Posterior vena cava (tissue), 2 donors: ENCODE measurements around the gene CAPN10. TPM values are rescaled to one million over a fixed set of nuclear protein-coding genes. Genes with fewer than 3 reads are reported as not detected.

Experiments used
- DNase-seq: peaks from one replicate; pipeline ENCODE4 v3.0.0-alpha.2; 2020; ENCODE audit warnings: low spot score
- intact Hi-C, 2 donors: fragments of 100-400 bp; cut with DNase I; formaldehyde crosslinking; loops; one replicate each; pipeline versions ENCODE4 v1.14.1 to v1.14.2; 2022 to 2023
- total RNA-seq, 2 donors: library from RNA; stranded (reverse); fragmentation: NEBNext Ultra II Directional; extraction: Animal tissue kit (Norgen Biotek cat#: 25700); gene quantifications; one replicate each; pipeline ENCODE4 v1.2.1, GENCODE V29; 2021
- donor health status: DM: yes; HTN: yes; CAD: no.
- donor health status: DM: yes; HTN: yes; CAD: no.

The CAPN10 gene
- total RNA-seq, 2 donors from 2014 or later = 18.6 to 22.6 TPM

DNA sequence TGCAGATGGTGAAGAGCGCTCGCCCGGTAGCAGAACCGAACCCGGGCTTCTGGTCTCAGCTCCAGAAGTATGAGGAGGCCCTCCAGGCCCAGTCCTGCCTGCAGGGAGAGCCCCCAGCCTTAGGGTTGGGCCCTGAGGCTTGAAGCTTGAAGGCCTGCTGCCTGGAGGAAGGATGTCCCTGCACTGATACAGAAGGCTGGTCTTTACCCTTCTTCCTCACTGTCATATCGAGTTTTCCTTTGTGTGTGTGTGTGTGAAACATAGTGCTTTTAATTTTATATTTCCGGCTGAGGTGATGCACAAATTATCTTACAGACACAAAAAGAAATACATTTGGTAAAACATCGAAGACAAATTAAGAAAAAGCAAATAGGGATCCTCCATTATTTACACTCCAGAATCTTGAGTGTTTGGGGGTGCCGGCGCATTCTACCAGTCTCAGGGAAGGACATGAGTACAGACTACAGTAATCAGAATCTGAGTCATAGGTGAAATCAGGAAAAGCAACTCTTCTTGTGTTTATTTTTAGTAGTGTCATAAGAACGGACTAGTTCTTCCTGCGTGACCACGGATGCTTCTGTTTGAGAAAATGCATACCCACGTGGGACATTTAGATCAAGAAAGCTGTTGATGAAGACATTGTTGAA lies 25.1 kb upstream of the CAPN10 start:
- peak; percentile 29 for DNase-seq
- intact Hi-C loops = loop anchor here in 1 of 2 donors (5.0 kb wide), 1 partner anchor 1849 kb away; no protein-coding TSS in a partner anchor

DNA sequence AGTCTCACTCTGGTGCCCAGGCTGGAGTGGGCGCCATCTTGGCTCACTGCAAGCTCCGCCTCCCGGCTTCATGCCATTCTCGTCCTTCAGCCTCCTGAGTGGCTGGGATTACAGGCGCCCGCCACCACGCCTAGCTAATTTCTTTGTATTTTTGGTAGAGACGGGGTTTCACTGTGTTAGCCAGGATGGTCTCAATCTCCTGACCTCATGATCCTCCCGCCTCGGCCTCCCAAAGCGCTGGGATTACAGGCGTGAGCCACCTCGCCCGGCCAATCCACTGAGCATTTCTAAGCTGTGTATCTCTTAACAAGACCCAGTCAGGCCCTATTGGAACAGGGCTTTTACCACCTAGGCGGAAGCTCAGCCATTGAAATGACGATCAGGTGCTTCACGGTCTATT lies 23.3 kb upstream of the CAPN10 start:
- peak; percentile 48 for DNase-seq
- intact Hi-C loops = loop anchor here in 1 of 2 donors (5.0 kb wide), 1 partner anchor 1851 kb away; no protein-coding TSS in a partner anchor

DNA sequence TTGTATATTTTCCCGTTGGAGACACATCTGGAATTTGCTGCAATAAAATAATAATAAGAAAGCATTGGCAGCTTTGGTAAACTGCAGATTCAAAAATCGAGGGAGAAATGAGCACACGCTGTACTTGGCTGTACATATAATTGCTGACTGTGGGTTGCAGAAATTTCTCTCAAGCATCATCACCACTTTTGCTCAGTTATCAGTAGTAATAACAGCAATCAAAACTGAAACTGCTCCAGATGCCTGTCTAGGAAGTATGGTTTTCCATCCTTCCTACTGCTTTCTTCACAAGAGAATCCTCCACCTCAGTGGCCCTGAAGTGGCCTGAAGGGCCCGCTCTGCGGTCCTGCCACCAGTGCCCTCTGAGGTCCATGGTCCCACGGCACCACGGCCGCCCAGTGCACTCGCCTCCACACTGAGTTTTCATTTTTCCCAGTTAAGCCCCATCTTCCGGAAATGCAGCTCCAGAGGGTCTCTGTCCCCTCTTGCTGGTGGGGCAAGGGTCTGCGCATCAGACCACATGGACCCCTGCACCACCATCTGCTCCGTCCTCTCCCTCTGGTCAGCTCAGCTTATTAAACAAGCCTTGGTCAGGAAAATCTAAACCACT lies 22.5 kb upstream of the CAPN10 start:
- DNase-seq = peak; percentile 64
- intact Hi-C loops = loop anchor here in 1 of 2 donors (5.0 kb wide), 1 partner anchor 1852 kb away; no protein-coding TSS in a partner anchor

- intact Hi-C loops = loop anchor here in 1 of 2 donors (5.0 kb wide), 1 partner anchor 1852 kb away; no protein-coding TSS in a partner anchor
- DNase-seq = peak; percentile 60
These were observed 21.8 kb upstream of the CAPN10 start for GRCh38 chr2:240564561-240565332.

- DNase-seq = peak; percentile 95
- intact Hi-C loops = no loop called here
These were observed 21.0 kb upstream of the CAPN10 start for GRCh38 chr2:240565333-240566202.

DNA sequence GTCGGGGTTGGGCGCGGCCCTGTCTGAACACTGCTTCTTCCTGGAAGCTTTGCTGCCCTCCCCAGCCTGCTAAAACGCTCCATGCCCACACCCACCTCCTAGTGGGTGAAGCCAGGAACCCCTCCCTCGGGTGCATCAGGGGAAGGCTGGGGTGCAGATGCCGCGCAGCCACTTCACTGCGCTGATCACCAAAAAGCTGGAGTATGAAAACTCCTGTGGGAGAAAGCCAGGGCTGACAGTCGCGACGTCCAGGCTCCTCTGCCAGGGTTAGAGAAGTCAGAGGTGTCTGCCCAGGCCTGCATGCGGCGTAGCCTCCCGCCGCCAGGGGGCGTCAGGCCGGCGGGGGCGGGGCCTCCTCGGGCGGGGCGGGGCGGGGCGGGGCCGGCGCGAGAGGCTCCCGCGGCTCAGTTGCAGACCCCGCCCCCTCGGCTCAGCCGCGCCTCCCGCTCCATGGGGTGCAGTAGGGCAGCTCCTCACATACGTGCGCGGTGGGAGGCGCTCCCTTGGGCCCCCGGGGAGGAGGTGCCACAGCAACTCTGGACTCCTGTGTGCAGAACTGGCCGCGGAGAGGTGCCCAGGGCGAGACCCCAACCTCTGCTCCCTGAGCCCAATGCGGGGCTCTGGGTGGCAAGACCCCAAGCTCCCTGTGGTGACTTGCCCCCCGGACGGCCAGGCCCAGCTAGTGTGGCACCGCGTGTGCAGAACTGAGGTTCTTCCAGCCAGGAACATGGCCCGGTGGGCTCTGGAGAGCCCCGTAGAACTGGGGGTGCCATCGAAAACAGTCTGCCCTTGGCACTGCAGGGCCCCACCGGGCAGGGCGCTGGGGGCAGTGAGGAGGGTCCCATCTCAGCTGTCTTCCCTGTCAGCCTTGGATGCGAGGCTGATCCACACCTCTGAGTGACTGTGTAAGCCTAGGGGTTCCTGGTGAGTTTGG lies 20.1 kb upstream of the CAPN10 start:
- DNase-seq = peak; percentile 97
- intact Hi-C loops = no loop called here

GRCh38 chr2:240567137-240567871 lies 19.2 kb upstream of the CAPN10 start:
- intact Hi-C loops = no loop called here
- peak; percentile 80 for DNase-seq

- intact Hi-C loops = no loop called here
- peak; percentile 82 for DNase-seq
These were observed 18.5 kb upstream of the CAPN10 start, which contains the start of gene RNPEPL1 for GRCh38 chr2:240567872-240568677. Gene RNPEPL1 (plus strand): TSS chr2:240568484. CDS start chr2:240568587, 103 bp downstream.

DNA sequence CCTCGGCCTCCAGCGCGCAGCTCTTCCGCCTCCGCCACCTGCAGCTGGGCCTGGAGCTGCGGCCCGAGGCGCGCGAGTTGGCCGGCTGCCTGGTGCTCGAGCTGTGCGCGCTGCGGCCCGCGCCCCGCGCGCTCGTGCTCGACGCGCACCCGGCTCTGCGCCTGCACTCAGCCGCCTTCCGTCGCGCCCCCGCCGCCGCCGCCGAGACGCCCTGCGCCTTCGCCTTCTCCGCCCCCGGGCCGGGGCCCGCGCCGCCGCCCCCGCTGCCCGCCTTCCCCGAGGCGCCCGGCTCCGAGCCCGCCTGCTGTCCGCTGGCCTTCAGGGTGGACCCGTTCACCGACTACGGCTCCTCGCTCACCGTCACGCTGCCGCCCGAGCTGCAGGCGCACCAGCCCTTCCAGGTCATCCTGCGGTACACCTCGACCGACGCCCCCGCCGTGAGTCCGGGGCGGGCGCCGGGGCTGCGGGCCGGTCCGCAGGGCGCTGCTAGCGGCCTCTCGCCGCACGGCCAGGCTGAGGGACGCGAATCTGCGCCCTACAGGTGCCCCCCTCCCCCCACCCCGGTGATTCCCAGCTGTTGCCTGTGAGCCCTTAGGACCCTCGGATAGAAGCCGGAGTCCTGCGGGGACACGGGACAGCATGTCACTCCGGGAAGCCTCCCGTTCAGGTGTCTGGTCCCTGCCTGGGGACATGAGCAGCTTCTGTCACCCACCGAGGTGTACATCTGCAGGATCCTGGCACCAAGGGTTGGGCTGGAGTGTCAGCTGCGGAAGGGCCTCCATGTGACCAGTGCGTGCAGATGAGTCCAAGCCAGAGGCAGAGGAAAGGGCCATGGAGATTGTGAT lies 17.6 kb upstream of the CAPN10 start:
- DNase-seq = peak; percentile 88
- intact Hi-C loops = no loop called here

DNA sequence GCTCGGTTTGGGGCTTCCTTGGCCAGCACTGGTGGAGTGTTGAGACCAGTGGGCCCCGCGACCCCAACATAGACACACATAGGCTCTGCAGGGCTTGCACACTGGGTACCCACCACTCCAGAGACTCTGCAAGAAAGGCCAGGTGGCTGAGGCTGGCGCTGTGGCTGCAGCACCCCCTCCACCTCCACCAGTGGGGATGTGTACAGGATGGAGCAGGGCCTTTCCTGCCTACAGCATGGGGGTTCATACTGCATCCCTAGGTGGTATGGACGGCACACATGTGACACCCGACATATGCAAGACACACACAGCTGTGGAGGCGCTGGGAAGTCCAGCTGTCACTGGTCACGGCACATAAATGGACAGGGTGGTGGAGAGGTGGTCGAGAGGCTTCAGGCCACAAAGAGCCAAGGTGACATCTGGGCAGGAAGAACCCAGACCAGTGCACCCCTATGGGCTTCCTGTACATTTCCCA lies 17.0 kb upstream of the CAPN10 start:
- DNase-seq = no peak
- intact Hi-C loops = no loop called here

- peak; percentile 76 for DNase-seq
- intact Hi-C loops = no loop called here
These were observed 16.5 kb upstream of the CAPN10 start for GRCh38 chr2:240569998-240570530.

DNA sequence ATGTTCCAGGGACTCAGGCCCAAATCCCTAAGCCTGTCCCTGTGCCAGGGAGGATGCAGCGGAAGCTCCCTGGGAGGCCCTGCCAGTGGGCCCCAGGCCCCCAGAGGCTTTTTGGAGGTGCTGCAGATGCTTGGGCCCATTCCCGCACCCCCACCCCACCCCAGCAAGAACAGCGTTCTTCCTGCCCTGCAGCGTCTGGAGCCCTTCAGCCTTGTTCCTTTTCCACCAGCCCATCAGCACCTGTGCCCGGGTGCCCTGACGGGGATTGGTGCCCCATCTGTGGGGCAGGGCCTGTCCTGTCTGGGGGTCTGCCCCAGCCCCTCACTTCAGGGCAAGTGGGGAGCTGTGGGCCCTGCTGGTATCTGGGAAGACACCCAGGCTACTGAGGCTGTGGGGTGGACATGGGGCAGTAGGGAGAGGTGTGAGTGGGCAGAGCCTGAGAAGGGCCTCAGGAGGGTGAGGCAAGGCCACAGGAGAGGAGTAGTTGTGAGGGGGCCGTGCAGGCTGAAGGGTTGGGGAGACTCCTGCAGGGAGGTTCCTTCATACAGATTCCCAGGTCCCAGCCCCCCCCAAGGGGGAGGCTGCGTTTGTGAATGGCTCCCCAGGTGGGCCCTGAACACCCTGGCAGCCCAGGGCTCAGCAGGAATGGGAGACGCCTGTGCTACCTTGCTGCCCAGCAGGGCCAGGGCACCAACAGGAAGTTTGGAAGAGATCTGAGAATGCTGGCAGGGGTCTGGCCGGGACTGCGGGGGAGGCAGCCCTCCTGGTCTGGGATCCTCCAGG lies 15.8 kb upstream of the CAPN10 start:
- intact Hi-C loops = no loop called here
- peak; percentile 42 for DNase-seq

- intact Hi-C loops = no loop called here
- peak; percentile 73 for DNase-seq
These were observed 15.1 kb upstream of the CAPN10 start for GRCh38 chr2:240571314-240571973.
